HG02571 (cell line): ENCODE data around the gene OGDH.
A peak's percentile ranks its signal among the peaks of the same experiment; 100 is the strongest.

Experiments used
- ATAC-seq: cut with Tn5 transposase; IDR thresholded peaks from one replicate; pipeline ENCODE4 v1.9.1; 2021; ENCODE audit warnings: mild to moderate bottlenecking, moderate library complexity; ENCODE audit not compliant: unreplicated experiment

Gene OGDH

GRCh38 chr7:44617225-44617890 lies 10.9 kb downstream of the OGDH start:
- ATAC-seq, result no peak

DNA sequence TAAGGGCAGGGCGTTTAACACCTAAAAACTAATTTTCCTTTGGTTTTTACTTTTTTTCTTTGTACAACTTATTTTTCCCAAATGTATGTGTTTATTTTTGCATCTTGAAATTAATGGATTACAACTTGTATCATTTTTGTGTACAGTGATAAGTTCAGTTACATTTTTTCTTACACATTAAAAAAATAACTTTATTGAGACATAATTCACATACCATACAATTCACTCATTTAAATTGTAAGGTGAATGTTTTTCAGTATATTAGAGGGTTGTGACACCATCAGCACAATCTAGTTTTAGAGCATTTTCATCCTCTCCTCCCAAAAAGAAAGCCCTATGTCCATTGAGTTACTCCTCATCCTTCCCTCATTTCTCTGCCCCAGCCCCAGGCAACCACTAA lies 11.6 kb downstream of the OGDH start:
- no peak for ATAC-seq

DNA sequence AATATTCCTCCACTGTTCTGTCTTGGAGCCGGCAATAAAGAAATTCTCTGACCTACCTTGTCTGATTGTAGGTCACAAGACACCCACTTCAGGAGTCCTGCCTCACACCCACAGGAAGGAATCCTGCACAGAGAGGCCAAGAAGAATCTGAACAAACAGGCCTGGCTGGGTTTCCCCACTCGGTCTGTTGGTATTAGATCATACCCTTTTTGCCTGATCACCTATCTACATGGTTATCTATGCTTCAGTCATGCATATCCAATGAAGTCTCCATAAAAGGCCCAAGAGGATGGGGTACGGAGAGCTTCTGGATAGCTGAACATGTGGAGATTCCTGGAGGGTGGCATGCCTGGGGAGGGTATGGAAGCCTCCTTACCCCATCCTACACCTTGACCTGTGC lies 12.3 kb downstream of the OGDH start:
- no peak for ATAC-seq

- no peak for ATAC-seq
Observed at GRCh38 chr7:44621034-44621749, 14.8 kb downstream of the OGDH start.

- ATAC-seq, result no peak
Observed at GRCh38 chr7:44621750-44622103, 15.3 kb downstream of the OGDH start.

GRCh38 chr7:44622342-44623151 lies 16.1 kb downstream of the OGDH start:
- peak; percentile 57 for ATAC-seq

DNA sequence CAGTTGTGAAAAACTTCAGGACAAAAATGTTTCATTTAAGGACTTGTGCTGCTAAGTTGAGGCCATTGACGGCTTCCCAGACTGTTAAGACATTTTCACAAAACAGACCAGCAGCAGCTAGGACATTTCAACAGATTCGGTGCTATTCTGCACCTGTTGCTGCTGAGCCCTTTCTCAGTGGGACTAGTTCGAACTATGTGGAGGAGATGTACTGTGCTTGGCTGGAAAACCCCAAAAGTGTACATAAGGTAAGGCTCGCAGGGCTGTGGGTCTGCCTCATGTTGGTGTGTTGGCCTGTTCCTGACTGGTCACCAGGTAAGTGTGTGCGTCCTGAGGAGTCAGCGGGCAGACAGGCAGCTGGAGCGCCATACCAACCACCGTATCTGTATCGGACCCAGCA lies 17.9 kb downstream of the OGDH start:
- ATAC-seq, result no peak

GRCh38 chr7:44625526-44626471 lies 19.4 kb downstream of the OGDH start:
- ATAC-seq, result no peak

DNA sequence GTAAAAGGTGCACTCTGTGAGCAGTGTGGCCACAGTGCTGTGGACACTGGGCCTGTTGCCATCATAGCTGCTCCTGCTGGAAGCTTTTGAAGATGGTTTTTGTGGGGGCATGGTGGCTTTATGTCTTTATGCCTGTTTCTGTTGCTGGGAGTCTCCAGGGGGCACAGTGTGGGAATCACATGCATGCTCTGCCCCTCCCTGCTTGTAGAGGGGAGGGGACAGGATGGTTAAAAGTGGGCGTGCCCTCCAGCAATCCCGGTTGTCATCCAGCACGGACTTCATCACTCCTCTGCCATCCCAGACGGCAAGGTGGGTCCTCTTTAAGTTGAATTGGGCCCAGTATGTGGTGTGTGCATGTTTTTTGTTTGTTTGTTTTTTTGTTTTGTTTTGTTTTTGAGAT lies 20.2 kb downstream of the OGDH start:
- no peak for ATAC-seq

- ATAC-seq, result no peak
Observed at GRCh38 chr7:44629829-44630522, 23.5 kb downstream of the OGDH start.

- ATAC-seq, result no peak
Observed at GRCh38 chr7:44630792-44631457, 24.5 kb downstream of the OGDH start.

- ATAC-seq, result no peak
Observed at GRCh38 chr7:44631458-44632115, 25.2 kb downstream of the OGDH start.

DNA sequence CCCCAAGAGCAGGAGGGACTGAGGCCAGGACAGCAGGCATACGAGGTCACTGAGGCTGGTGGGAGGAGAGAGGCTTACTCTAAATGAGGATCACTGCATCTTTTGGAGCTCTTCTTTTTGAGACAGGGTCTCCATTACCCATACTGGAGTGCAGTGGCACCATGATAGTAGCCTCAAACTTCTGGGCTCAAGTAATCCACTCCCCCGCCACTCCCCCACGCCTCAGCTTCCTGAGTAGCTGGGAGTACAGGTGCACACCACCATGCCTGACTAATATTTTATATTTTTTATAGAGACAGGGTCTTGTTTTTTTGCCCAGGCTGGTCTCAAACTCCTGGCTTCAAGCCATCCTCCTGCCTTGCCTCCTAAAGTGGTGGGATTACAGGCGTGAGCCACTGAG lies 25.8 kb downstream of the OGDH start:
- ATAC-seq, result no peak

GRCh38 chr7:44633254-44634186 lies 27.1 kb downstream of the OGDH start:
- peak; percentile 61 for ATAC-seq

GRCh38 chr7:44634187-44634838 lies 27.9 kb downstream of the OGDH start:
- ATAC-seq, result no peak

- no peak for ATAC-seq
Observed at GRCh38 chr7:44634839-44635591, 28.6 kb downstream of the OGDH start.

DNA sequence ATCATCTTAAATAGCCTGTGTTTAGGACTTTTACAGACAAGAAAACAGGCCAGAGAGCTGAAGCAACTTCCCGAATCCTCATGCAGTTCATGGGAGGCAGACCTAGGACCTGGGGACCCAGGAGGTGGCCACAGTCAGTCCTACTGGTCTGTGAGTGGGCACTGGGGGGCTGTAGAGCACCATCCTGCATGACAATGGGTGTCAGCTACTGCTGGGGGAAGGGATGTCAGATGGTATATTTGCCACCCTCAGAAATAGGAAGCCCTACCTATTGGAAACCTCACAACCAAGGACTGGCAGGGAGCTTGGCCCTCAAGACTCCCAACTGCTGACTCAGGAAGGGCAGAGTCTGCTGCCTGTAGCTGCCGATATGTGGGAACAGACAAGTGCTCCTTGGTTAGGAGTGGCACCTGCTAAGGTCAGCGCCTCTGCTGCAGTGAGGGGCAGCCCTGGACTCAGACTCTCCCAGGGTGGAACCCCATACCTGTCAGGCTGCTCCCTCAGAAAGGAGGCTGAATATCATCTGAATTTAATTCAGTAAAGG lies 29.7 kb downstream of the OGDH start:
- ATAC-seq, result no peak
